Tibial nerve (tissue), 4 donors: ENCODE results near the gene ATP6V0D1. TPM values are rescaled to one million over a fixed set of nuclear protein-coding genes. Genes with fewer than 3 reads are reported as not detected.
"Not testable (repeated sequence)": the region's sequence is repeated elsewhere in the genome, so short reads cannot be mapped to it uniquely, and the experiment has no call there.

Experiments
- DNase-seq, 2 donors: peaks; one replicate each; pipeline ENCODE4 v3.0.0-alpha.2; 2019; ENCODE audit warnings: low spot score in 2 of 2
- H3K27ac ChIP-seq, 4 donors: fragments of 200-600 bp; sonication (generic) in 3 of 4; one replicate each; pipeline ENCODE4 v1.5.1; 2017 to 2019; ENCODE audit warnings: mild to moderate bottlenecking in 1 of 4
- H3K27me3 ChIP-seq, 2 donors: fragments of 200-600 bp; sonication (generic) in 1 of 2; one replicate each; pipeline versions ENCODE4 v1.5.1 to v1.6.0; 2017 to 2019
- H3K36me3 ChIP-seq, 3 donors: fragments of 200-600 bp; sonication (generic); one replicate each; pipeline ENCODE4 v1.5.1; 2018 to 2019
- H3K4me1 ChIP-seq, 4 donors: fragments of 200-600 bp; sonication (generic) in 3 of 4; one replicate each; pipeline ENCODE4 v1.5.1; 2017 to 2019
- H3K4me3 ChIP-seq, 4 donors: fragments of 200-600 bp; sonication (generic) in 3 of 4; one replicate each; pipeline ENCODE4 v1.5.1; 2017 to 2019; ENCODE audit warnings: mild to moderate bottlenecking in 1 of 4, moderate library complexity in 1 of 4
- H3K9me3 ChIP-seq, 4 donors: fragments of 200-600 bp; sonication (generic) in 3 of 4; one replicate each; pipeline ENCODE4 v1.5.1; 2017 to 2019
- EP300 ChIP-seq, 2 donors: sonication (generic); formaldehyde crosslinking; IDR thresholded peaks; one replicate each; pipeline ENCODE4 v1.6.1; 2017; ENCODE audit warnings: antibody characterized with exemption in 2 of 2, mild to moderate bottlenecking in 1 of 2
- POLR2A ChIP-seq, 2 donors: fragments of 450-650 bp; IDR thresholded peaks; one replicate each; pipeline ENCODE4 v1.6.1; 2017; ENCODE audit warnings: antibody characterized with exemption in 2 of 2, mild to moderate bottlenecking in 2 of 2, moderate library complexity in 2 of 2
- WGBS, 2 donors: methylation state at CpG; one replicate each; pipeline ENCODE4 v1.1.5; 2018; 5-methylcytosine and 5-hydroxymethylcytosine counted together
- total RNA-seq, 4 donors: library from RNA; depleted of rRNA; stranded (reverse); fragments of >200 nt; gene quantifications; one replicate each; pipeline ENCODE4 v1.1.0, GENCODE V29; 2016
- TF ChIP-seq, protein P1 (sequence below), 5 experiments: fragments of 200-600 bp in 3 of 5; fragments of 450-650 bp in 2 of 5; sonication (generic) in 3 of 5; IDR thresholded peaks; one replicate each; pipeline ENCODE4 v1.5.1; 2016 to 2019; ENCODE audit warnings: antibody characterized with exemption in 5 of 5, mild to moderate bottlenecking in 3 of 5, moderate library complexity in 2 of 5

Gene ATP6V0D1
- total RNA-seq, 4 donors from 2014 or later, result 55.1 to 113 (median 73.7) TPM

DNA sequence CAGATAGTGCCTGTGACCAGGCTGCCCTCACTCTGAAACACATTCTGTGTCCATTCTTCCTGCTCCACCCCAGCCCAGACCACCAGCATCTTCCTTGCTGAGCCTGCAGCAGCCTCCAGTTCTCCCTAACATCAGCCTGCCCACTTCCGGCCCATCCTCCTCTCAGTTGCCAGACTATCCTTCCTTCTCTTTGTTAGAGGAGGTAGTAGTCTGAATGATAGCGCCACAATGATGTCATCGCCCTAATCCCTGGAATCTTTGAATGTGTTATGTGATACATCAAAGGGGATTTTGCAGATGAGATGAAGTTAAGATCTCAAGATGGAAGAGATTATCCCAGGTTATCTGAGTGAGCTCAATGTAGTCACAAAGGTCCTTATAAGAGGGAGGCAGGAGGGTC is 61.5 kb downstream of the ATP6V0D1 start:
- H3K27ac ChIP-seq, result no peak overlapping the region
- H3K9me3 ChIP-seq, result no peaks in the 10 kb centered on the region
- peaks cover 0 to 27% (median 9%) of the 10 kb centered on the region in 4 donors for H3K4me1 ChIP-seq
- no peak overlapping the region for H3K4me3 ChIP-seq
- H3K27me3 ChIP-seq, result no peaks in the 10 kb centered on the region
- TF ChIP-seq POLR2A (IDR thresholded peaks at IDR 0.05), result no peak
- TF ChIP-seq EP300 (IDR thresholded peaks at IDR 0.05), result no peak
- TF ChIP-seq, protein P1, sequence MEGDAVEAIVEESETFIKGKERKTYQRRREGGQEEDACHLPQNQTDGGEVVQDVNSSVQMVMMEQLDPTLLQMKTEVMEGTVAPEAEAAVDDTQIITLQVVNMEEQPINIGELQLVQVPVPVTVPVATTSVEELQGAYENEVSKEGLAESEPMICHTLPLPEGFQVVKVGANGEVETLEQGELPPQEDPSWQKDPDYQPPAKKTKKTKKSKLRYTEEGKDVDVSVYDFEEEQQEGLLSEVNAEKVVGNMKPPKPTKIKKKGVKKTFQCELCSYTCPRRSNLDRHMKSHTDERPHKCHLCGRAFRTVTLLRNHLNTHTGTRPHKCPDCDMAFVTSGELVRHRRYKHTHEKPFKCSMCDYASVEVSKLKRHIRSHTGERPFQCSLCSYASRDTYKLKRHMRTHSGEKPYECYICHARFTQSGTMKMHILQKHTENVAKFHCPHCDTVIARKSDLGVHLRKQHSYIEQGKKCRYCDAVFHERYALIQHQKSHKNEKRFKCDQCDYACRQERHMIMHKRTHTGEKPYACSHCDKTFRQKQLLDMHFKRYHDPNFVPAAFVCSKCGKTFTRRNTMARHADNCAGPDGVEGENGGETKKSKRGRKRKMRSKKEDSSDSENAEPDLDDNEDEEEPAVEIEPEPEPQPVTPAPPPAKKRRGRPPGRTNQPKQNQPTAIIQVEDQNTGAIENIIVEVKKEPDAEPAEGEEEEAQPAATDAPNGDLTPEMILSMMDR (IDR thresholded peaks at IDR 0.05), result no peak
- 93 to 95% methylated on average over 3 of the region's 3 CpGs for whole genome bisulfite sequencing, 2 donors
- no peak for DNase-seq
- no peaks in the 10 kb centered on the region for H3K36me3 ChIP-seq

DNA sequence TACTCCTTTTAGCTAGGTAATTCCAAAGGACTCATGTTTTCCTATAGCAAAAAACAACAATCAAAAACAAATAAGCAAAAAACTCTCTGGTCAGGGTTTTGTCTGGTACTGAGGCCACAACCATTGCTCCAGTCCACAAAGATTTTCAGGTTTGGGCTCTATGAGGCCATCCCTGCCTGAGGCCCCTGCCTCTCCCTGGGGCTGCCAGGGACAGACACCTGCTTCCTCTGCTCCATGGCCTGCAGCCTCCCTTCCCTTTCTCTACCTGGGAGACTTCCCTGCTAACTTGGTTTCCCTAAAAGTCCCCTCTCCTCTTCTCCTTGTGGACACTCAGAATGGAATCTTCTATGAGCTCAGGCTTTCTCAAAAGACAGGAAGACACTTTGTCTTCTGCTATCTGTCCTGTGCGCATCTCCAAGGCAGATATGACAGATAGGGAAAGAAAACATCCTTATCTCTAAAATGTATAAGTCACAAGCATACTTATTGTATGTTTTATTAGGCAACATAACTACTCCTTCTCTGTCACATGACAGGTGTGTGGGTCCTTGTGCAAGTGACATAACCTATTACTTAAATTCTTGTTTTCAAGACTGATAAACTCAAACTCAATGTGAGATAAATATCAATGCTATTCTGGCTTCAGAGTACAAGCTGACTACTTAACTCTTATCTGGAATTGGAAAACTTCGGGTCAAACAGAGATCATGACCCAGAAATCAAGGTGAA is 63.5 kb downstream of the ATP6V0D1 start:
- Histone ChIP-seq H3K4me1 (peaks cover 0 to 27% (median 9%) of the 10 kb centered on the region in 4 donors), H3K9me3 (no peaks in the 10 kb centered on the region), H3K36me3 (no peaks in the 10 kb centered on the region), H3K27me3 (no peaks in the 10 kb centered on the region), H3K4me3 (no peak overlapping the region), H3K27ac (no peak overlapping the region)
- TF ChIP-seq EP300 (IDR thresholded peaks at IDR 0.05) (no peak), POLR2A (IDR thresholded peaks at IDR 0.05) (no peak)
- TF ChIP-seq, protein P1 (IDR thresholded peaks at IDR 0.05), result no peak
- DNase-seq, result no peak
- 89 to 94% methylated on average over 2 of the region's 2 CpGs for WGBS, 2 donors

DNA sequence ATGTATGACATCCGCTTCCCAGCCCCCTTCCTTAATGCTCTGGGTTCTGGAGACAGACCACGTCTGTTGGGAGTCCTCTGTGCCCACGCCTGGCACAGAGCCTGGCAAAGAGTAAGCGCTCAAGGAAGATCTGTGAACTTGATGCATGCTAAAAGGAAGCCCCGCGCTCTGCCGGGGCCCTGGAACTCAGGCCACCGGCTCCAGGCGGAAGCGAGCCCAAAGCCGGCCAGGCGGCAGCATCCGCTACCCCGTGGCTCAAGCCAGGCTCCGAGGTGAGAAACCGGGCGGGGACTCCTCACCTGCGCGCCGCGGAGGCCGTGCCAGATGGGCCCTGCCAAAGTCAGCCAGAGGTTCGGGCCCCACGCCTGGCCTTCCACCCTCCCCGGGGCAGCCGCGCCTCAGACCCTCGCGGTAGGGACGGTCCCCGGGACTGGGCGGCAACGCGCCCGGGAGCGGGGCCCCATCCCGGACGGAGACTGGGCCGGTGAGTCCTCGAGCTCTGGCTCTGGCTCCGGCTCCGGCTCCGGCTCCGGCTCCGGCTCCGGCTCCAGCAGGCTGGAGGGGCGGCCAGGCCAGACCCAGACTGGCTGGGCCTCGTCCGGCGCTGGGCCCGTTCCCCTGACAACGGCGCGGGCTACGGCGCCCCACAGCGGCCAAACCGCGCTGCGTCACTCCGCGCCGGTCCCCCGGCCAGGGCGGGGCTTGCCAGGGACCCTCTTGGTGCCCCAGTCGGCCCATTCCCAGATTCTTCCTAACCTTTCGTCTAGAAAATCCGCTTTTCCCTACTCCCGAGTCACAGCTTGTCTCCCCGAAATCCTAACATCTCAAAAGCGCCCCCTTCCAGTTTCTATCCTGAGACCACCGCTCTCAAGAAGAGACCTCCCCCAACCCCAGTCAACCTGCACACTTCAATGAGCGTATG is 64.8 kb downstream of the ATP6V0D1 start, which contains the start of gene ZDHHC1:
TSS of gene ZDHHC1 (minus strand) at position 606 of the 922 bp plus-strand sequence. CDS start 8,702 bp downstream, outside the sequence.
- no peaks in the 10 kb centered on the region for H3K27me3 ChIP-seq
- H3K27ac ChIP-seq, result peak within 1 kb of the TSS; percentile 49 to 92 (median 83)
- no peaks in the 10 kb centered on the region for H3K36me3 ChIP-seq
- peaks cover 0 to 27% (median 9%) of the 10 kb centered on the region in 4 donors for H3K4me1 ChIP-seq
- peak within 1 kb of the TSS; percentile 61 to 92 (median 77) for H3K4me3 ChIP-seq
- DNase-seq, result no peak
- WGBS, 2 donors, result 0 to 1% methylated on average over 33 to 62 of the region's 73 CpGs
- no peaks in the 10 kb centered on the region for H3K9me3 ChIP-seq
- TF ChIP-seq POLR2A (IDR thresholded peaks at IDR 0.05) (peak in 1 of 2 donors; percentile 24), EP300 (IDR thresholded peaks at IDR 0.05) (peak in 1 of 2 donors; percentile 54)
- TF ChIP-seq, protein P1 (IDR thresholded peaks at IDR 0.05), result peak; percentile 58 to 83 (median 64)

DNA sequence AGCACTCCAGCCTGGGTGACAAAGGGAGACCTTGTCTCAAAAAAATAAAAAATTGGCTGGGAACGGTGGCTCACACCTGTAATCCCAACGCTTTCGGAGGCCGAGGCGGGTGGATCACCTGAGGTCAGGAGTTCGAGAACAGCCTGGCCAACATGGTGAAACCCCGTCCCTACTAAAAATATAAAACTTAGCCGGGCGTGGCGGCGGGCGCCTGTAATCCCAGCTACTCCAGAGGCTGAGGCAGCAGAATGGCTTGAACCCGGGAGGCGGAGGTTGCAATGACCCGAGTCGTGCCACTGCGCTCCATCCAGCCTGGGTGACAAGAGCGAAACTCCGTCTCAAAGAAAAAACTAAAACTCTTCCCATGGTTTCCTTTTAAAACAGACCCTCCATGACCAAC is 65.5 kb downstream of the ATP6V0D1 start:
- WGBS, 2 donors, result 86% methylated on average over 19 of the region's 19 CpGs
- H3K27ac ChIP-seq, result peak overlapping the region in 3 of 4 donors; percentile 80 to 92 (median 86)
- not testable (repeated sequence) for DNase-seq, H3K9me3 ChIP-seq, H3K27me3 ChIP-seq, H3K36me3 ChIP-seq
- peaks cover 0 to 27% (median 9%) of the 10 kb centered on the region in 4 donors for H3K4me1 ChIP-seq
- peak overlapping the region; percentile 61 to 92 (median 77) for H3K4me3 ChIP-seq

DNA sequence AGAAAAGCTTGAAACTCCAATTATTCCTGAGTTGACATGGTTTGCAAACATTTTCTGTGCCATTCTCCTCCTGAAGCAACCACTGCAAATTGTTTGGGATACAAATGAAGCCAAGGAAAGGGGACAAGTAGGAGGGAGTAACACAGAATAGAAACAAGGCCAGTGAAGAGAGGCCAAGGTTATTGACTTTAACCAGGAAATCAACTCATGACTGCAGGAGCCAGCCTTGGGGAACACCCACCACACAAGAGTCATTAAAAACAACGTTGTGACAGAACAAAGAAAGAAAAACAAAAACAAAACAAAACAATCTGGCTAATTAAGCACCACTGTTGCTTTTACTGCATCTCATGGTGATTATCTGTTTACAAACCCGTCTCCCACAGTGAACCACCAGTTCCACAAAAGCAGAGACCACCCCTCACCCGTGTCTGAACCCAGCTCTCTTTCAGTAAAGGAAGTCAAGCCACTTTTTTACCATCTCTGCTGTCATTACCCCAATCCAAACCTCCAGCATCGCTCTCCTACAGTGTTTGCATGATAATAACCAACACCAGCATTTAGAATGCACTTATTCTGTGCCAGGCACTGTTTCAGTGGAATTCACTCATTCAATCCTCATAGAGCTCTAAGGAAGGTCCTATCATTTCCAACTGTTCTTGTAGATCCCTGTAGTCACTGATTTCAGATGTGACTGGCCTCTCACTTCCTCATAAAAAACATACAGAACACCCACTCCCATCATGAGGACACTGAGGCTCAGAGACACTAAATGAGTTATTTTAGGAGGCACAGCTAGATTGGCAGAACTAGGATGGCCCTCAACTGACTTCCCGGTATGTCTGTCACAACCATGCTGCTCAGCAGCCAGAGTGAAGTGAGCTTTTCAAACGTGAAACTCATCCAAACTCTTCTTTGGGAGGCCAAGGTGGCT is 66.7 kb downstream of the ATP6V0D1 start:
- no peaks in the 10 kb centered on the region for H3K27me3 ChIP-seq
- TF ChIP-seq EP300 (IDR thresholded peaks at IDR 0.05) (no peak), POLR2A (IDR thresholded peaks at IDR 0.05) (no peak)
- TF ChIP-seq, protein P1 (IDR thresholded peaks at IDR 0.05), result no peak
- peaks cover 0 to 27% (median 9%) of the 10 kb centered on the region in 4 donors for H3K4me1 ChIP-seq
- H3K9me3 ChIP-seq, result no peaks in the 10 kb centered on the region
- peak overlapping the region in 1 of 4 donors; percentile 57 for H3K27ac ChIP-seq
- DNase-seq, result no peak
- WGBS, 2 donors, result 51 to 52% methylated on average over 6 of the region's 6 CpGs
- H3K36me3 ChIP-seq, result no peaks in the 10 kb centered on the region
- H3K4me3 ChIP-seq, result no peak overlapping the region
